Activated T-helper 17 cell treated with anti-CD3 and anti-CD28 coated beads, Interleukin-2, amount 50 U/mL, for 72 hours (primary cell): ENCODE data around the gene GAS7. TPM values are rescaled to one million over a fixed set of nuclear protein-coding genes. Genes with fewer than 3 reads are reported as not detected.

Experiments used
- ATAC-seq: fragments of 150-1000 bp; cut with Tn5 transposase; replicated peaks from 2 replicates; pipeline ENCODE4 v1.10.0; 2021; ENCODE audit warnings: mild to moderate bottlenecking, moderate library complexity
- H3K27ac Mint-ChIP-seq: one replicate; pipeline ENCODE4 v1.8.0; 2022; ENCODE audit warnings: mixed read lengths
- H3K27me3 Mint-ChIP-seq: one replicate; pipeline ENCODE4 v1.8.0; 2022; ENCODE audit warnings: mixed read lengths
- H3K36me3 Mint-ChIP-seq: one replicate; pipeline ENCODE4 v1.8.0; 2022; ENCODE audit warnings: low read depth, mild to moderate bottlenecking, mixed read lengths
- H3K4me1 Mint-ChIP-seq: one replicate; pipeline ENCODE4 v1.8.0; 2022; ENCODE audit warnings: mixed read lengths
- H3K4me3 Mint-ChIP-seq: one replicate; pipeline ENCODE4 v1.8.0; 2022; ENCODE audit warnings: mild to moderate bottlenecking, mixed read lengths
- H3K9me3 Mint-ChIP-seq: one replicate; pipeline ENCODE4 v1.8.0; 2022; ENCODE audit warnings: mixed read lengths
- total RNA-seq, 2 donors: library from RNA; stranded (reverse); gene quantifications; one replicate each; pipeline ENCODE4 v1.2.3, GENCODE V29; 2022

Gene GAS7
- total RNA-seq, 2 donors from 2014 or later: 0.42 to 0.43 TPM

DNA sequence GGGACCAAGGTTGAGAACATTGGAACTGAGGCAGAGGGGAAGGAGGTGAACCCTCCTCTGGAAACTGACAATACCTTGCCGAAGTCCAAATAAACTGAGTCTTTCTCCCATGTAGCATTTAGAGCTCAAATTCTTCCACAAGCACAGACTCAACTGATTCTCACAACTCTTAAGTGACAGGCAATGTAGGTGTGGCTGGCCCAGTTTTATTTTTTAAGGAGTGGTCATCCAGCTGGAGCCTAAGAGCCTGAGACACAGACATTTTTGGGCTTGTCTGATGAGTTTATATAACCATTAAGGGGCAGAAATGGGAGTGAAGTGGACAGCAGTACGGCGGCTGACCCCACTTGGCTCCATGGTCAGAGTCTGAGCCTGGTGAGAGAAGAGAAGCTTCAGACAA lies 304.2 kb downstream of the GAS7 start:
- Mint-ChIP-seq H3K4me1 (no peaks in the 10 kb centered on the region), H3K27ac (no peak overlapping the region), H3K27me3 (peaks cover 32% of the 10 kb centered on the region), H3K9me3 (no peaks in the 10 kb centered on the region), H3K36me3 (no peaks in the 10 kb centered on the region), H3K4me3 (no peak overlapping the region)
- no peak for ATAC-seq

DNA sequence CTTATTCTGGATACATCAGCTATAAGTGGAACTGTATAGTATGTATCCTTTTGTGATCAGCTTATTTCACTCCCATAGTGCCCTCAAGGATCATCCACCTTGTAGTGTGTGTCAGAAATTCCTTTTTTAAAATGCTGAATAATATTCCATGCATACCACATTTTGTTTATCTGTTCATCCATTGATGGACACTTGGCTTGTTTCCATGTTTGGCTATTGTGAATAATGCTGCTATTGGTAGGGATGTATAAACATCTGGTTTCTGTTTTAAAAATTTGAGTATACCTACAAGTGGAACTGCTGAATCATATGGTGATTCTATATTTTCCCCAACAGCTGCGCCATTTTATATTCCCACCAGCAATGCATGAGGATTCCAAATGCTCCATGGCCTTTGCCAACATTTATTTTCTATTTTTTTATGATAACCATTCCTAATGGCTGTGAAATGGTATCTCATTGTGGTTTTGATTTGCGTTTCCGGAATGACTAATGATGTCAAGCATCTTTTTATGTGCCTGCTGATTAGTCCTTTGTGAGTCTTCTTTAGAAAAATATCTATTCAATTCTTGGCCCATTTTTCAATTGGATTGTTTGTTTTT lies 304.9 kb downstream of the GAS7 start:
- H3K9me3 Mint-ChIP-seq: no peaks in the 10 kb centered on the region
- H3K4me3 Mint-ChIP-seq: no peak overlapping the region

GRCh38 chr17:9890124-9890523 lies 308.3 kb downstream of the GAS7 start:
- H3K4me3 Mint-ChIP-seq: no peak overlapping the region

More for the DNA sequence above, 304.9 kb downstream of the GAS7 start:
- Mint-ChIP-seq H3K4me1 (no peaks in the 10 kb centered on the region), H3K36me3 (no peaks in the 10 kb centered on the region), H3K27ac (no peak overlapping the region), H3K27me3 (peaks cover 31% of the 10 kb centered on the region)
- no peak for ATAC-seq

DNA sequence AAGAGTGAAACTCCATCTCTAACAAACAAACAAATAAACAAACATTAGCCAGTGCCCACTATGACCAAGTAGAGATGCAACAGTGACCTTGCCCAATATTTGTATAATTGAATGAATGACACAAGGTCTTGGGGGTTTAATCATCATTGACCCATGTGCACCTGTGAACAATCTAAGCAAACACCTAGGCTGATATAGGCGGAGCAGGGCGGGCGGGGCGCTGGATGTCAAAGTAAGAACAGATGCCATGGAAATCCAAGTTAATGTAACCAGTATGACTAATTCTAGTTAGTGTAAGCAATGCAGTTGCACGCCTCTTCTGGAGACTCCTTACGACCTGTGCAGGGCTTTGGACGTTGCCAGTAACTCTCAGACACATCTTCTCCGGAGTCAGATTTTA lies 310.9 kb downstream of the GAS7 start:
- Mint-ChIP-seq H3K27ac (no peak overlapping the region), H3K27me3 (peaks cover 3% of the 10 kb centered on the region), H3K4me3 (no peak overlapping the region), H3K36me3 (no peaks in the 10 kb centered on the region), H3K4me1 (no peaks in the 10 kb centered on the region), H3K9me3 (peaks cover 5% of the 10 kb centered on the region)
- ATAC-seq: no peak

More at GRCh38 chr17:9890124-9890523, 308.3 kb downstream of the GAS7 start:
- Mint-ChIP-seq H3K36me3 (no peaks in the 10 kb centered on the region), H3K27me3 (peaks cover 12% of the 10 kb centered on the region), H3K27ac (no peak overlapping the region), H3K9me3 (no peaks in the 10 kb centered on the region), H3K4me1 (no peaks in the 10 kb centered on the region)
- ATAC-seq: no peak

DNA sequence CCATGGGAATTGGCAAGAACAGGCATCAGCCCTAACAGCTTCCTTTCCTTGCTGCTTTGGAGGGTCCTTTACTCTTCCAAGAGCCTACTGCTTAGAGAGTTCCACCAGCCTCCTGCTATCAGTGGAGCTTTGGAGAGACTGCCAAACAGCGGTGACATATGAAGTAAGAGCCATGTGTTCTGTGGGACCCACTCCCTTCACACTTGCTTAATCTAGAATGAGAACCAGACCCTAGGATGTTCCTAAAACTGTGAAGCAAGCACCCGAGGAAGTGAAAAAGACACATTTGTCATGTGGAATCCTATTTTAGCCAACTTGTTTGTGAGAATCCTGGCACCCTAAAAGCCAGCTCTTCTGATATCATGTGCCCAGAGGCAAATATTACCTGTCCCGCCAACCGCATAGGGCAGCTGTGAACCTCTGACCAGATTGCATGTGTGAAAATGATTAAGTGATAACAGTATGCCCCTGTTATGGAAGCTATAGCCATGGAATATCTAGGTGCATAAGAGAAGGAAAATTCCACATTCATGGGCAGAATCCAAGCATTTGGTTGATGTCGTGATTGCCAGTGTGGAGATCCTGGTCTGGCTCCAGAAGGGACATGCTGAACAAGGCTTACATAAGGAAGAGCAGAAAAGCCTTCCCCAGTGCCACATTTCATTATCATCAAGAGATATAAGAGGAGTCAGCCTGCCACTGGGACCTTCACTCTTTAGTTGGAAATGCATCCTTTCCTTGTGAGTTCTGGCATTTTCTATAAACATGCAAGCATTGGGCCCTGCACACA lies 312.1 kb downstream of the GAS7 start:
- Mint-ChIP-seq H3K9me3 (peaks cover 11% of the 10 kb centered on the region), H3K4me3 (no peak overlapping the region)

DNA sequence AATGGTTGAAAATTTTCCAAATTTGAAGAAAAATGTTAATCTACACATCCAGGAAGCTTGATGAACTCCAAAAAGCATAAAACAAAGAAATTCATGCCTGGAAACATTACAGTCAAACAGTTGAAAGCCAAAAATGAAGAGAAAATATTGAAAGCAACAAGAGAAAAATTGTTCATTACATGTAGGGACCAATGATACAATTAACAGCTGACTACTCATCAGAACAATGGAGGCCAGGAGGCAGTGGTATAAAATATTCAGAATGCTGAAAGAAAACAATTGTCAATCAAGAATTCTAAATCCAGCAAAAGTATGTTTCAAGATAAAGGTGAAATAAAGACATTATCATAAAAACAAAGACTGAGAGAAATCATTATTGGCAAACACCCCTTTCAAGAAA lies 315.0 kb downstream of the GAS7 start:
- Mint-ChIP-seq H3K9me3 (peaks cover 14% of the 10 kb centered on the region), H3K4me1 (no peaks in the 10 kb centered on the region), H3K4me3 (no peak overlapping the region), H3K27me3 (peaks cover 6% of the 10 kb centered on the region), H3K27ac (no peak overlapping the region), H3K36me3 (no peaks in the 10 kb centered on the region)
- no peak for ATAC-seq

More for the DNA sequence above, 312.1 kb downstream of the GAS7 start:
- Mint-ChIP-seq H3K27me3 (peaks cover 3% of the 10 kb centered on the region), H3K36me3 (no peaks in the 10 kb centered on the region), H3K27ac (no peak overlapping the region), H3K4me1 (no peaks in the 10 kb centered on the region)
- no peak for ATAC-seq

- H3K9me3 Mint-ChIP-seq: peaks cover 14% of the 10 kb centered on the region
- H3K4me3 Mint-ChIP-seq: no peak overlapping the region
- H3K27ac Mint-ChIP-seq: no peak overlapping the region
- peaks cover 16% of the 10 kb centered on the region for H3K27me3 Mint-ChIP-seq
- no peak for ATAC-seq
- no peaks in the 10 kb centered on the region for H3K4me1 Mint-ChIP-seq
- H3K36me3 Mint-ChIP-seq: no peaks in the 10 kb centered on the region
Measured at GRCh38 chr17:9880582-9880999, 317.8 kb downstream of the GAS7 start.

DNA sequence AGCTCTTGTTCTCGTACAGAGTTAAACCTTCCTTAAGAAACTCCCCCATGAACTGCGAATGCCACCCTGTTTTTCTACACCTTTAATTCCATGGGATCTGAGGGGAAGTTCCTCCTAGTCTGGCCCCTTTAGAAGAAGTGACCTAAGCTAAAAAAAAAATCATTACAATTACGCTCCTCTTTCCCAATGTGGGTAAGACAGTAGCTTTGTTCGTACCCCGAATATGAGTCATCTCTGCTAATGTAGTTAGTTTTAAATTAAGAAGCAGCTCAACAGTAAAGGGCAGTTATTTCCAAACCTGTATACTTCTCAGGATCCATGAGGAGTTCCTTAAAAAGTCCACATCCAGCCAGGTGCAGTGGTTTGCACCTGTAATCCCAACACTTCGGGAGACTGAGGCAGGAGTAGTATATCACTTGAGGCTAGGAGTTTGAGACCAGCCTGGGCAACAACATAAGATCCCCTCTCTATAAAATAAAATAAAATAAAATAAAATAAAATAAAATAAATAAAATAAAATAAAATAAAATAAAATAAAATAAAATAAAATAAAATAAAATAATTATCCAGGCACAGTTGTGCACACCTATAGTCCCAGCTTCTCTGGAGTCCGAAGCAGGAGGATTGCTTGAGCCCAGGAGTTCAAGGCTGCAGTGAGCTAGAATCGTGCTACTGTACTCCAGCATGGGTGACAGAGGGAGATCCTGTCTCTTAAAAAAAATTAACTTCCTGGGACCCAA lies 319.4 kb downstream of the GAS7 start:
- Mint-ChIP-seq H3K4me1 (no peaks in the 10 kb centered on the region), H3K36me3 (no peaks in the 10 kb centered on the region), H3K27ac (no peak overlapping the region), H3K27me3 (peaks cover 16% of the 10 kb centered on the region), H3K9me3 (peaks cover 14% of the 10 kb centered on the region), H3K4me3 (no peak overlapping the region)
- no peak for ATAC-seq

DNA sequence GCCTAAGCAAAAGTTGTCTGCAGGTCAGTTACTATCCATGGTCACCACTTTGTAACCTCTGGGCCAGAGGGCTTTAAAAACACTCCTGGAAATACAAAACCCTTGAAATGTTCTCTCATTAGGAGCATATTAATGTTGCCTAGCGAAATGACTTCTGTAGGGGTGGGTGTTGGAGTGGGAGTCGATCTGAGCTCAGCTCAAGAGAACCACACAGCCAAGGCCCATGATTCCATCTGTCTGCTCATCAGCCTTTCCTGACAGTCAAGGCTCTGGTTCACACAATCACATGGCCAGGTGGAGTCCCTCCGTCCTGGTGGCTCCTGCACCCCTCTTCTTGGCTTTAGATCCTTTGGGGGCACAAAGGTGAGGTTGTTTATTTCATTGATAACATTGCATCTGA lies 320.1 kb downstream of the GAS7 start:
- Mint-ChIP-seq H3K4me1 (no peaks in the 10 kb centered on the region), H3K9me3 (peaks cover 14% of the 10 kb centered on the region), H3K4me3 (no peak overlapping the region), H3K27ac (no peak overlapping the region), H3K27me3 (peaks cover 16% of the 10 kb centered on the region), H3K36me3 (no peaks in the 10 kb centered on the region)
- ATAC-seq: no peak

DNA sequence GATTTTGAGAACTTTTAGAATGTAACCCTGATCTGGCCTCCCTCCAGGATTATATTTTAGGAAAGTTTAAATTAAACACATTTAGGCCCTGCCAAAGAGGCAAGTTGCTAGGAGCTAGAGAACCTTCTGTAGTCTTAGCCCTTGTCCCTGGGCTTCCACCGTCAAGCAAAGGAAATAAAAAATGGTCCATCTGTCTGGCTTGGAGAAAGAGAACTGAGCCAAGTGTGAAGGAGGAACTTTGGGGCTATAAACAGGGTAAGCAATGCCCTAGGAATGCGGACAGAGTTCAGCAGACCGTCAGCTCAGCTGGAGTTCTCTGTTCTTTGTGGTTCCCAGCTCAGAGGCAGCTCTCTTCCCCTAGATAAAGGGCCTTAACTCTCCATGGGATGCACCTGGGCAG lies 323.0 kb downstream of the GAS7 start:
- Mint-ChIP-seq H3K36me3 (no peaks in the 10 kb centered on the region), H3K27ac (no peak overlapping the region), H3K9me3 (peaks cover 3% of the 10 kb centered on the region), H3K4me1 (no peaks in the 10 kb centered on the region), H3K4me3 (no peak overlapping the region), H3K27me3 (peaks cover 20% of the 10 kb centered on the region)
- ATAC-seq: no peak

- no peak overlapping the region for H3K4me3 Mint-ChIP-seq
- no peaks in the 10 kb centered on the region for H3K36me3 Mint-ChIP-seq
- H3K27ac Mint-ChIP-seq: no peak overlapping the region
- no peaks in the 10 kb centered on the region for H3K4me1 Mint-ChIP-seq
- no peak for ATAC-seq
- H3K9me3 Mint-ChIP-seq: no peaks in the 10 kb centered on the region
- H3K27me3 Mint-ChIP-seq: peaks cover 17% of the 10 kb centered on the region
Measured at GRCh38 chr17:9874722-9875121, 323.7 kb downstream of the GAS7 start.

GRCh38 chr17:9872852-9873251 lies 325.6 kb downstream of the GAS7 start:
- Mint-ChIP-seq H3K4me1 (no peaks in the 10 kb centered on the region), H3K36me3 (no peaks in the 10 kb centered on the region), H3K27me3 (peaks cover 17% of the 10 kb centered on the region), H3K9me3 (no peaks in the 10 kb centered on the region), H3K4me3 (no peak overlapping the region), H3K27ac (no peak overlapping the region)
- ATAC-seq: no peak

DNA sequence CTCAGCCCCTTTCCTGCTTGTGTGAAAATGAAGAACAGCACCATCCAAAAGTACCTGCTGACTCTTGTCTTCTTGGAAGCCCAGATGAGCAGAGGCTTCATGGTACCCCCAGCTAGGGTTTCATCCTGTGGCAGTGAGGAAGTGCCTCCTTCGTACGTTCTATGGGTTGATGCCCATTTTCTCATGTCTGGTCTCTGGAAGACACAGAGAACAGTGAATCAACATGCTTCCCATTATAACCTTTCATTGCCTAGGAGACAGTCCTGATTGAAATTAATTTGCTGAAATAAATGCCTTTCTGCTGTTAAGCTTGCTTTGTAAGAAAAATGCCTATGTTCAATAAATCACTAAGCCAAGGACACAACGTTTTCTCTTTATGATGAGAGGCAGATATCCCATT lies 329.9 kb downstream of the GAS7 start:
- Mint-ChIP-seq H3K36me3 (no peaks in the 10 kb centered on the region), H3K9me3 (peaks cover 5% of the 10 kb centered on the region), H3K27me3 (peaks cover 20% of the 10 kb centered on the region), H3K4me3 (no peak overlapping the region), H3K27ac (no peak overlapping the region), H3K4me1 (no peaks in the 10 kb centered on the region)
- ATAC-seq: no peak

DNA sequence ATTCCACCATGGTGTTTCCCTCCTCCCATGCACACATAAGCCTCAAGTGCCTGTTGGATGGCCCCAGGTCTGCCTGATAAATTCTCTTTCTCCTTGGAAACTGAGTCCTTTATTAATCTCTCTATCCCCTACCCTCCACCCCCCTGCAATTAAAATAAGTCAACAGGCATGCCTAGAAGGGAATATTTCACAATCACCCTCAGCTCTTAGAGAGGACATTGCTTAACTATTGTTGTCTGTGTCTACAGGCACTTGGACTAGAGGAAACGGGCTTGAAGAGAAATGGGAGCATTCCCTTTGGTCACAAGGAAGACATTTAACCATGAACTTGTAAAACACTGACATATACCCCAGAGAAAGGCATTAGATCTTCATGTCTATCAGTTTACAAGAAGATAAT lies 332.8 kb downstream of the GAS7 start:
- Mint-ChIP-seq H3K4me3 (no peak overlapping the region), H3K36me3 (no peaks in the 10 kb centered on the region)
- ATAC-seq: no peak

DNA sequence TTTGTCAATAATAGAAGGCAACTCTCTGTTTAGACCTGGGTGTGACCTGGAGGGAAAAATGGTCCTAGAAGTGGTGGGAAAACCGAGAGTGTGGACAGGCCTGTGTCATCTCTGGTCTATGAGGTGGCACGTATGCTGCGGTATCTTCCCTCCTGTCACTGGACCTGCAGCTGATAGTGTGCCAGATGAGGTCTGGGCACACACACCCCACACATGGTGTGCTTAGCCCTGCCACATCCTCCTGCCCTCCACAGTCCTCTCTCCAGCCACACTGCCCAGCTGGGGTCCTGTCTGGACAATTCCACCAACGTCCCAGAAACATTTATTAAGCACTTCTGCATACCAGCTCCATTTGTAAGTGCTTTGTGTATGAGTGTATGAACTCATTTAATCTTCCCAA lies 335.5 kb downstream of the GAS7 start:
- peaks cover 8% of the 10 kb centered on the region for H3K9me3 Mint-ChIP-seq
- H3K27ac Mint-ChIP-seq: no peak overlapping the region
- H3K36me3 Mint-ChIP-seq: no peaks in the 10 kb centered on the region
- H3K27me3 Mint-ChIP-seq: peaks cover 14% of the 10 kb centered on the region
- no peak for ATAC-seq
- H3K4me1 Mint-ChIP-seq: no peaks in the 10 kb centered on the region
- no peak overlapping the region for H3K4me3 Mint-ChIP-seq

More for the DNA sequence above, 332.8 kb downstream of the GAS7 start:
- Mint-ChIP-seq H3K27me3 (peaks cover 16% of the 10 kb centered on the region), H3K4me1 (no peaks in the 10 kb centered on the region), H3K9me3 (peaks cover 8% of the 10 kb centered on the region), H3K27ac (no peak overlapping the region)
